Neuron (in vitro differentiated cells): ENCODE results near the gene LINC01488.

Source experiments
- H2AFZ ChIP-seq: one replicate; pipeline ENCODE4 v1.6.1; 2013; ENCODE audit warnings: low read depth, mild to moderate bottlenecking, inconsistent platforms, low read length, moderate library complexity
- H3K27me3 ChIP-seq: one replicate; pipeline ENCODE4 v1.6.1; 2013; ENCODE audit warnings: low read length; ENCODE audit not compliant: insufficient read depth
- H3K36me3 ChIP-seq: one replicate; pipeline ENCODE4 v1.6.1; 2013; ENCODE audit warnings: low read length; ENCODE audit not compliant: insufficient read depth
- H3K4me1 ChIP-seq: one replicate; pipeline ENCODE4 v1.6.1; 2013; ENCODE audit warnings: low read length; ENCODE audit not compliant: insufficient read depth
- H3K4me3 ChIP-seq: 2 replicates; pipeline ENCODE4 v1.5.1; 2013; ENCODE audit warnings: mild to moderate bottlenecking, low read length, moderate library complexity
- H3K9me3 ChIP-seq: one replicate; pipeline ENCODE4 v1.6.1; 2013; ENCODE audit warnings: low read length

LINC01488 gene

DNA sequence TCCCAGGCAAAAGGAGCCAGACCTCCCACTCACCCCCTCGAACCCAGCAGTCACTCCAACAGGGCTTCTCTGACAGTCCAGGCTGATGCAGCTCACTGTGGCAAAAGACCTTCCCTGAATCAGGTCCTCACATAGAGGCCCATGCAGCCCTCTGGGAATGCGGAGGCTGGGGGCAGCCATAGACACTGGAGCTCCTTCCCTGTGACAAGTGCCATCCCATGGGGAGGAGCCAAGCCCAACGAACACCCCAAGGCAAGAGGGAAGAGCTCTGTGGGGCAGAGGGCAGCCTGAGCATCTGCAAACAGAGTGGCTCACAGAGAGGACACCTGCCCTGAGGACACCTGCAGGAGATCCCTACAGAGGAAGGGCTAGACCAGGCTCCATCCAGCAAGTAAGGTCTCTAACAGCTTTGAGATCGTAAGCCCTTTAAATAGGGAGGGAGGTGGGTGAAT, at the start of gene LINC01488:
LINC01488 (plus strand) TSS at position 271 of the 452 bp plus-strand sequence.
- Histone ChIP-seq H3K9me3 (no peaks in the 10 kb centered on the region), H3K27me3 (no peaks in the 10 kb centered on the region), H2AFZ (no peak within 1 kb of the TSS), H3K4me1 (peaks cover 12% of the 10 kb centered on the region), H3K4me3 (no peak within 1 kb of the TSS), H3K36me3 (no peaks in the 10 kb centered on the region)

DNA sequence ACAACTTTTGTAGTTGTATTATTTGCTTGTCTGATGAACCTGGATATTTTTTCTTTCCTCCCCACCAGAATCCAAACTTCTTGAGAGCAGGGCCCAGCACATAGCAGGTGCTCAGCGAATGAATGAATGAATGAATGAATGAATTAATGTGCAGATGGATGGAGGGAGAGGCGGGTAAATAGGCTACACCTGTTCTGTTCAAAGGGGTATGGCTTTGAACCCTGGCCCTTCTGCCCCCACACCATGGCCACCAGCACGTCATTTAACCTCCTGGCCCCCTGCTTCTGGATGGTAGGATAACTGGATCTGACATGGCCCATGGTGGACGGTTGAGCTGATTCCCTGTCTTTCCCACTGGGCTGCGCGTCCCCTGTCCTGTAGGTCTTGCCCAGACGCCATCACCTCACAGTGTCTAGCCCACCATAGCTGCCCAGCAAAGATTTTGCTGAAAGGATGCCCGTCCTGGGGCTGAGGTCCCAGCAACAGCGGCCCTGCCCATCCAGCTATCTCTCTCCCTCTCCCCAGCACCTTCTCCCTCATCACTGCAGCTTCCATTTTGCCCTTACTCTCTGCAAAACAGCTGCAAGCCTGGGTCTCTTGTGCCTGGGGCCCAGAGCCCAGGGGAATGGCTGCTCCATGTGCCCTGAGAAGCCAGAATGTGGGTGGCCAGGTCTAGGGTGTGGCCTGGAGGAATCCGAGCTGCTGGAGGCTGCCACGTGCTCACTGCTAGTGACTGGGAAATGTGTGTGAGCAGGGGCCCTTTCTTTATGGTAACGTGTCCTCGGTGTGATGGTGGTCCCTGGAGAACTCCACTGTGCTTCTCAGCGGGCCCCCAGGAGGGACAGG, 49.3 kb upstream of the LINC01488 start:
- Histone ChIP-seq H2AFZ (no peak overlapping the region), H3K4me1 (no peaks in the 10 kb centered on the region), H3K4me3 (no peak overlapping the region), H3K9me3 (no peaks in the 10 kb centered on the region), H3K36me3 (no peaks in the 10 kb centered on the region), H3K27me3 (no peaks in the 10 kb centered on the region)

GRCh38 chr11:69433741-69434140, 47.7 kb upstream of the LINC01488 start:
- no peaks in the 10 kb centered on the region for H3K27me3 ChIP-seq
- no peaks in the 10 kb centered on the region for H3K4me1 ChIP-seq
- no peaks in the 10 kb centered on the region for H3K9me3 ChIP-seq

DNA sequence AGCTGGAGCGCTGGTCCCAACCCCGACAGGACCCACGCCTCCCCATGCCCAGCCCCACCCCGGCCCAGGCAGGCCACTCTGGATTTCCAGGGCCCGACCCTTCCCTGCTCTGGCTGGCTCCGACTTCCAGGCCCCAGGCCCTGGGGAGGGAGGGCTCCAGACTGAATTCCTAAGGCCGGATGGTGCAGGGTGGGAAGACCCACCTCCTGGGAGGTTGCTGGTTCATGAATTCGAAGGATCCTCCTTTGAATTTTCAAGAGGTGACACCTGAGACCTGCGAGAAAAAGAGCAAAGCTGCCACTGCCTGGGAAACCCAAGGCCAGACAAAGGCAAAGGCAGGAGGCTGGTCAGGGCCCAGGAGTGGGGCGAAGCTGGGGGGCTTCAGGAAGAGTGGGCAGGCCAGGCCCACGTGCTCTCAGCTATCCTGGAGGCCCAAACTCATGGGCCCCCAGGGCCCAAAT, 47.0 kb upstream of the LINC01488 start:
- Histone ChIP-seq H2AFZ (no peak overlapping the region), H3K4me3 (no peak overlapping the region), H3K27me3 (no peaks in the 10 kb centered on the region), H3K4me1 (no peaks in the 10 kb centered on the region), H3K36me3 (no peaks in the 10 kb centered on the region), H3K9me3 (no peaks in the 10 kb centered on the region)

More at GRCh38 chr11:69433741-69434140, 47.7 kb upstream of the LINC01488 start:
- H3K36me3 ChIP-seq = no peaks in the 10 kb centered on the region
- no peak overlapping the region for H3K4me3 ChIP-seq
- H2AFZ ChIP-seq = no peak overlapping the region

GRCh38 chr11:69435161-69435986, 46.1 kb upstream of the LINC01488 start:
- H3K36me3 ChIP-seq = no peaks in the 10 kb centered on the region
- no peaks in the 10 kb centered on the region for H3K4me1 ChIP-seq

GRCh38 chr11:69436041-69436982, 45.2 kb upstream of the LINC01488 start:
- Histone ChIP-seq H3K4me1 (no peaks in the 10 kb centered on the region), H3K27me3 (no peaks in the 10 kb centered on the region), H3K4me3 (no peak overlapping the region), H3K36me3 (no peaks in the 10 kb centered on the region), H2AFZ (no peak overlapping the region), H3K9me3 (no peaks in the 10 kb centered on the region)

More at GRCh38 chr11:69435161-69435986, 46.1 kb upstream of the LINC01488 start:
- Histone ChIP-seq H3K27me3 (no peaks in the 10 kb centered on the region), H2AFZ (no peak overlapping the region), H3K4me3 (no peak overlapping the region), H3K9me3 (no peaks in the 10 kb centered on the region)

DNA sequence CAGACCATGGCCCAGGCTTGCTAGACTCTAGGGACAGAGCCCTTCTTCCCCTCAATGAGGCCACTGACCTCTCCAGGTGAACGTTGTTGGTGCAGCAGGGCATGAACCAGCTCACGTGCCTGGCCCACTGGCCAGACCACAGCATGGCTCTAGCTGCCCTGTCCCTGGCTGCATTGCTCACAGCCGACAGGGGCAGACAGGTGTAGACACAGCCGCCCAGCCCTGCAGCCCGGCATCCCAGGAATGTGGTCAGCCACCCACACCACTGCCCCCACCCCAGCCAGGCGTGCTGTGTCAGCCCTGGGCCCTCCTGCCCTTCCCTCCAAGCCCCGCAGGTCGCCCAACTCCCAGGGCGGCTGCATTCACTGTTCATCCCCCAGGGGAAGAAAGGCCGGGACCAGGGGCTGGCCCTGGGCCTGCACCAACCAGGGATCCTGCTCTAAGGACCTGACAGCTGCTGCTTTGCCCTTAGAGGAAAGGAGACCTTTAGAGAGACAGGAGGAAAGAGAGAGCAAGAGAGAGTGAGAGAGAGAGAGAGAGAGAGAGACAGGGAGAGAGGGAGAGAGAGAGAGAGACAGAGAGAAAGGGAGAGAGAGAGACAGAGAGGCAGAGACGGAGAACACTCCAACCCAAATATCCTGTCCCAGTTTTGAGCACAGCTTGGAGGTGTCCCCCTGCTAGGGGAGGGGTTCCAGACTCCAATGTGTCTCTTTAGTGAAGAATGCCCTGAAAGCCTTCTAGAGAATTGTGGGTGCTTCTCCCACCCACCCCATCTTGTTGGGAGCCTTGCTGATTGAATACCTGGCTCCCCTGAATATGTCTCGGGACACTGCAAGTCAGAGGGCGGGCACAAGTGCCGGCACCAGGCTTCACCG, 44.2 kb upstream of the LINC01488 start:
- Histone ChIP-seq H3K4me3 (no peak overlapping the region), H3K4me1 (no peaks in the 10 kb centered on the region), H3K36me3 (no peaks in the 10 kb centered on the region)

DNA sequence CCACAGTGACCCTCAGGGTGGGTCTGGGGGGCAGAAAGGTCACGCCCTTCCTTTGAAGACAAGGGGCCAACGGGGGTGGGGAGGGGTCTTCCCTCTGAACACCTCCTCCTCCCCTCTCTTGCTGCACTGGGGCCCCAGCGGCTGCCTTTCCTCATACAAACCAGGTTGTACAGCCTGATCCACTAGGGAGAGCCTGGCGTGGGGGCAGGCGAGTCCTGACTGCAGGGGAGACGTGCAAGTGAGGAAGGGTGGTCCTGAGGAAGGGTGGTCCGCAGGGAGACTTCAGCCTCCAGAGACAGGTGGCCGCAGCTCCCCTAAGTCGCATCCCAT, 43.6 kb upstream of the LINC01488 start:
- H3K9me3 ChIP-seq = no peaks in the 10 kb centered on the region
- peaks cover 6% of the 10 kb centered on the region for H3K4me1 ChIP-seq
- H2AFZ ChIP-seq = no peak overlapping the region
- H3K27me3 ChIP-seq = no peaks in the 10 kb centered on the region
- H3K36me3 ChIP-seq = no peaks in the 10 kb centered on the region
- no peak overlapping the region for H3K4me3 ChIP-seq

More for the DNA sequence above, 44.2 kb upstream of the LINC01488 start:
- Histone ChIP-seq H2AFZ (no peak overlapping the region), H3K27me3 (no peaks in the 10 kb centered on the region), H3K9me3 (no peaks in the 10 kb centered on the region)

GRCh38 chr11:69438286-69438920, 43.1 kb upstream of the LINC01488 start:
- no peaks in the 10 kb centered on the region for H3K9me3 ChIP-seq
- peaks cover 10% of the 10 kb centered on the region for H3K4me1 ChIP-seq
- no peak overlapping the region for H2AFZ ChIP-seq
- no peak overlapping the region for H3K4me3 ChIP-seq
- no peaks in the 10 kb centered on the region for H3K36me3 ChIP-seq
- H3K27me3 ChIP-seq = no peaks in the 10 kb centered on the region

GRCh38 chr11:69439127-69439526, 42.3 kb upstream of the LINC01488 start:
- H3K36me3 ChIP-seq = no peaks in the 10 kb centered on the region
- H3K27me3 ChIP-seq = no peaks in the 10 kb centered on the region
- H3K4me3 ChIP-seq = no peak overlapping the region
- no peak overlapping the region for H2AFZ ChIP-seq
- peaks cover 17% of the 10 kb centered on the region for H3K4me1 ChIP-seq
- no peaks in the 10 kb centered on the region for H3K9me3 ChIP-seq

GRCh38 chr11:69439651-69440464, 41.6 kb upstream of the LINC01488 start:
- Histone ChIP-seq H3K4me1 (peaks cover 17% of the 10 kb centered on the region), H3K9me3 (no peaks in the 10 kb centered on the region), H3K36me3 (no peaks in the 10 kb centered on the region), H2AFZ (no peak overlapping the region), H3K4me3 (no peak overlapping the region), H3K27me3 (no peaks in the 10 kb centered on the region)
